HG03060 (cell line): Measurements from ENCODE around the gene NEDD4.
"Not testable (repeated sequence)": the region's sequence is repeated elsewhere in the genome, so short reads cannot be mapped to it uniquely, and the experiment has no call there.

Experiments used
- ATAC-seq: cut with Tn5 transposase; IDR thresholded peaks from one replicate; pipeline ENCODE4 v1.9.1; 2021; ENCODE audit warnings: low read depth, moderate number of reproducible peaks; ENCODE audit not compliant: unreplicated experiment

The NEDD4 gene

GRCh38 chr15:55960946-55961345 is 32.5 kb downstream of the NEDD4 start:
- no peak for ATAC-seq

- no peak for ATAC-seq
Observed at GRCh38 chr15:55959744-55960447, 33.5 kb downstream of the NEDD4 start.

- ATAC-seq = no peak
Observed at GRCh38 chr15:55958349-55958748, 35.1 kb downstream of the NEDD4 start.

GRCh38 chr15:55954862-55955605 is 38.4 kb downstream of the NEDD4 start:
- no peak for ATAC-seq

GRCh38 chr15:55952501-55953274 is 40.7 kb downstream of the NEDD4 start:
- ATAC-seq = not testable (repeated sequence)

- not testable (repeated sequence) for ATAC-seq
Observed at GRCh38 chr15:55944606-55945005, 48.8 kb downstream of the NEDD4 start.

- no peak for ATAC-seq
Observed at GRCh38 chr15:55942332-55942731, 51.1 kb downstream of the NEDD4 start.

GRCh38 chr15:55937040-55937439 is 56.4 kb downstream of the NEDD4 start:
- ATAC-seq = no peak

- ATAC-seq = no peak
Observed at GRCh38 chr15:55928955-55929354, 64.5 kb downstream of the NEDD4 start.

GRCh38 chr15:55921744-55922143 is 71.7 kb downstream of the NEDD4 start:
- no peak for ATAC-seq

- no peak for ATAC-seq
Observed at GRCh38 chr15:55917881-55918296, 75.5 kb downstream of the NEDD4 start.

GRCh38 chr15:55916666-55917409 is 76.6 kb downstream of the NEDD4 start:
- no peak for ATAC-seq

GRCh38 chr15:55915876-55916567 is 77.4 kb downstream of the NEDD4 start:
- no peak for ATAC-seq

GRCh38 chr15:55915221-55915620 is 78.2 kb downstream of the NEDD4 start:
- ATAC-seq = no peak

GRCh38 chr15:55914446-55914845 is 79.0 kb downstream of the NEDD4 start:
- no peak for ATAC-seq

- no peak for ATAC-seq
Observed at GRCh38 chr15:55912982-55913381, 80.4 kb downstream of the NEDD4 start.

GRCh38 chr15:55909036-55909811 is 84.2 kb downstream of the NEDD4 start:
- no peak for ATAC-seq

- ATAC-seq = no peak
Observed at GRCh38 chr15:55907797-55908196, 85.6 kb downstream of the NEDD4 start.

GRCh38 chr15:55902981-55903380 is 90.4 kb downstream of the NEDD4 start:
- no peak for ATAC-seq
